ENCODE measurements around the gene TEX22.

Gene TEX22

DNA sequence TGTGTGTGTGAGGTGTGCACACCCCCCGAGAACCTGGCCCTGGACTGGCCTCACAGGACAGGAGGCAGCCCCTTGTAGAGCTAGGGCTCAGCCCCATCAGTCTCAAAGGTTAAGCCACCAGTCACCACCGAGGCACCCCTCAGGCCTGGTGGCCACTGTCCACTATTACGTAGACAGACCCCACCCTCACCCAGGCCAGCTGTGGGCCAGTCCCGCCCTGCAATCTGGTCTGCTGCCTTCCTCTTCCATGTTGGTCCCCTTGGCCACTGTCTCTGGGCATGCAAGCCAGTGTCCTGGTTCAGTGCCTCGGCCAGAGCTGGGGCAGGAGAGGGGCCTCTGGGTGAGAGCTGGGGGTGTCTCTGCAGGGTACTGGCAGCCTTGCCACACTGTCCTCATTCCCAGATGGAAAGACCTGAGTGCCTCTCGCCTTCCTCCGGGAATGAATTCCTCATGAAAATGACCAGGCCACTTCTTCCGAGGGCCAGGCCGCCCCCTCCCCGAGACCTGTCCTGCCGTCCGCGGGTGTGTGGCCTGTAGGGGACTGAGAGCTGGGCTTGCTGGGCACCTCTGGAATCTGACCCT lies 897 bp upstream of the TEX22 start:
- in situ Hi-C loops (cut with MboI; ENCODE audit: low sequenced_read_pairs) = no loop called here

- in situ Hi-C loops (cut with MboI; ENCODE audit: low sequenced_read_pairs) = no loop called here
Measured at GRCh38 chr14:105398726-105399465, 558 bp downstream of the TEX22 start.

DNA sequence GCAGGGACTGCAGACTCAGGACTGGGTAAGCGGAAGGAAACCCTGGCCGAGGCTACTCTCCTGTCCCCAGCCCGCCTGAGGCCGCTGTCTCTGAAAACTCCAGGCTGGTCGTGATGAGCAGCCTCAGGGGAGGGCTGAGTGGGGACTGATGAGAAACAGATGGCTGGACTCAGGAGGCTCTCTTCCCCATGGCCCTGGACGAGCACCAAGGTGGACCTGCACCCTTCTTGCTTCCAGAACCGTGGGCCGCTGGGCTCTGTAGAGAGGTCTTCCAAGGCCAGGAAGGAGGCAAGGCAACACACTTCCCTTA lies 1.1 kb downstream of the TEX22 start:
- in situ Hi-C loops (cut with MboI; ENCODE audit: low sequenced_read_pairs) = no loop called here

GRCh38 chr14:105400016-105400415 lies 1.7 kb downstream of the TEX22 start:
- in situ Hi-C loops (cut with MboI; ENCODE audit: low sequenced_read_pairs) = no loop called here

DNA sequence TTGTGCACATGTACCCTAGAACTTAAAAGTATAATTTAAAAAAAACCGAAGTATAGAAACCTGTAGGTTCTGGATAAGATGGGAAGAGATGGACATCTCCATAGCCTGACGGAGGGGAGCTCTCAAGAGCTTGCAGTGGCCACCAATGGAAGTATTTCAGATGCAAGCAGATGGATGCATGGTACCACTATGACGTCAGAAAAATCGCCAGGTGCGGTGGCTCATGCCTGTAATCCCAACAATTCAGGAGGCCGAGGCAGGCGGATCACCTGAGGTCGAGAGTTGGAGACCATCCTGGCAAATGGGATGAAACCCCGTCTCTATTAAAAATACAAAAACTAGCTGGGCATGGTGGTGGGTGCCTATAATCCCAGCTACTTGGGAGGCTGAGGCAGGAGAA lies 3.4 kb downstream of the TEX22 start:
- in situ Hi-C loops (cut with MboI; ENCODE audit: low sequenced_read_pairs) = no loop called here

- in situ Hi-C loops (cut with MboI; ENCODE audit: low sequenced_read_pairs) = no loop called here
Measured at GRCh38 chr14:105408592-105408991, 10.3 kb downstream of the TEX22 start.

- in situ Hi-C loops (cut with MboI; ENCODE audit: low sequenced_read_pairs) = no loop called here
Measured at GRCh38 chr14:105409364-105409763, 11.0 kb downstream of the TEX22 start.

GRCh38 chr14:105410642-105411016 lies 12.3 kb downstream of the TEX22 start:
- in situ Hi-C loops (cut with MboI; ENCODE audit: low sequenced_read_pairs) = no loop called here

DNA sequence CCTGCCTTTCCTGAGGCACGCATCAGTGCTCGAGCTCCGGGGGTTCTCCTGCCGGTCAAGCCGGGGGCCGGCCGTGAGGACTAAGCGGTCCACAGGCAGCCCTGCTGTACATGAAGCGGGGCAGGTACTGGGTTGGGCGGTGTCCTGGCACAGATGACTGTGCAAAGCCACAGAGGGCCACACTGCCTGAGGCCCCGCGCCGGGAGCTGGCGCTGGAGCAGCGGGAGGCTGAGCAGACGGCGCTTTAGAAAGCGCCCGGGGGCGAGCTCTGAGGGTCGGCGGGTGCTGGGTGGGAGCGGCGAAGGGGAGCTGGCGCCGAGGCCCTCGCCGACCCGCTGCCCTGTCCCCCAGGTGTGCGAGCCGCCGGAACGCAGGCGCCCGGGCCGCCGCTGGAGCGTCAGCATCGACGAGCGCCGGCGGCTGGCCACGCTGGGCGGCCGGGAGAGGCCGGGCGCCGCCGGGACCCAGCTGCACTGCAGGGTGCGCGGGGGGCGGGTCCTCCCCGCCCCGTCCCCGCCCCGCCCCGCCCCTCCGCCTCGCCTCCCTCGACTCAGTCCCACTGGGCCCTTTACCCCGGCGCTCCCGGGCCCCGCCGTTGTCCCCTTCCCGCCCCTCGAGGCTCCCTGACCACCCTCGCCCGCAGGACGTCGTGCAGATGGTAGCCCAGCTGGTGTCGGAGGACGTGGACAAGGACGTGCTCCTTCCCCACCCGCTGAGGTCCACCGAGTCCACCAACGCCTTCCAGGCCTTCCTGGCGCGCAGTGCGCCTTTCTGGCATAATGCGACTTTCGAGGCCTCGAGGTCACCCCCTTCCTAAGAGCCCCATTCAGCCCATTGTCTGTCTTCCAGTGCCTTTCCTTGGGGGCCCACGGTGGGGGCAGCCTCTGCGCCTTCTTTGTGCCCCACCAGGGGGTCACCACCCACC lies 12.9 kb downstream of the TEX22 start:
- in situ Hi-C loops (cut with MboI; ENCODE audit: low sequenced_read_pairs) = no loop called here

GRCh38 chr14:105411985-105412770 lies 13.8 kb downstream of the TEX22 start:
- in situ Hi-C loops (cut with MboI; ENCODE audit: low sequenced_read_pairs) = no loop called here

GRCh38 chr14:105412771-105413543 lies 14.6 kb downstream of the TEX22 start:
- in situ Hi-C loops (cut with MboI; ENCODE audit: low sequenced_read_pairs) = no loop called here

GRCh38 chr14:105413544-105413886 lies 15.2 kb downstream of the TEX22 start:
- in situ Hi-C loops (cut with MboI; ENCODE audit: low sequenced_read_pairs) = no loop called here

- in situ Hi-C loops (cut with MboI; ENCODE audit: low sequenced_read_pairs) = no loop called here
Measured at GRCh38 chr14:105414456-105415371, 16.4 kb downstream of the TEX22 start.

DNA sequence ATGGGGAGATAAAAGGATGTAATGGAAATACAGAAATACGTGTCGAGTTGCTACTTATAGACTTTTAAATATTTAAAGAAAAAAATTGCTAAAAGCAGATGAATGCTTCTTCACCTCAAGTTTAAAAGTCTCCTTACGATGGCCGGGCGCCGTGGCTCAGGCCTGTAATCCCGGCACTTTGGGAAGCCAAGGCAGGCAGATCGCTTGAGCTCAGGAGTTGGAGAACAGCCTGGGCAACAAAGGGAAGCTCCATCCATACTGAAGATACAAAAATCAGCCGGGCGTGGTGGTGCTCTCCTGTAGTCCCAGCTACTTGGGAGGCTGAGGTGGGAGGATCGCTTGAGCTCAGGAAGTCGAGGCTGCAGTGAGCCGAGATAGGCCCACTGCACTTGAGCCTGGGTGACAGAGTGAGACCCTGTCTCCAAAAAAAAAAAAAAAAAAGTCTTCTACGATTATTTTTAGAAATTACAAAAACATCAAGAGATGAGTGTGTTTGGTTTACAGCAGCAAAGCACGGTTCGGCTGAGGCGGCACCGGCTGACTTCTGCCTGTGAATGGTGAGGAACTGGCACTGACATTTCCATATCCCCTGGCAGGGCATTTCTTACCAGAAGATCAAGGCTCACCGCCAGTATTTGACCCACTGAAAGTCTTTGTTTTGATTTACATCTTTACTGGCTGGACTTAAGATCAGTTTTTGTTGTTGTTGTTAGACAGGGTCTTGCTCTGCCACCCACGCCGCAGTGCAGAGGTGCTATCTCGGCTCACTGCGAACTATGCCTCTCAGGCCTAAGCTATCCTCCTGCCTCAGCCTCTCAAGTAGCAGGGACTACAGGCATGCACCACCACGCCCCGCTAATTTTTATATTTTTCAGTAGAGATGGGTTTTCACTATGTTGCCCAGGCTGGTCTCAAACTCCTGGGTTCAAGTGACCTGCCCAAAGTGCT lies 17.4 kb downstream of the TEX22 start:
- in situ Hi-C loops (cut with MboI; ENCODE audit: low sequenced_read_pairs) = no loop called here

DNA sequence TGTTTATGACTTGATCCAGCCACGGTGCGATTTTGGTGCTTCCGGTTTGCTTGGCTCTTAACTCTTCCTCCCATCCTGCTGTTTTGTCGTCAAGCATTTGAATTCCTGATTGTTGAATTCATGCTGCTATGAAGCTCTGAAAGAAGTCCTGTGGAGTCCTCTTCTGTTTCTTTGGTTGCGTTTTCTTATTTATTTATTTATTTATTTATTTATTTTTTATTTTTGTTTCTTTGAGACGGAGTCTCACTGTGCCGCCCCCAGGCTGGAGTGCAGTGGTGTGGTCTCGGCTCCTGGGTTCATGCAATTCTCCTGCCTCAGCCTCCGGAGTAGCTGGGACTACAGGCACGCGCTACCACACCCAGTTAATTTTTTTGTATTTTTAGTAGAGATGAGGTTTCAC lies 18.3 kb downstream of the TEX22 start:
- in situ Hi-C loops (cut with MboI; ENCODE audit: low sequenced_read_pairs) = no loop called here

DNA sequence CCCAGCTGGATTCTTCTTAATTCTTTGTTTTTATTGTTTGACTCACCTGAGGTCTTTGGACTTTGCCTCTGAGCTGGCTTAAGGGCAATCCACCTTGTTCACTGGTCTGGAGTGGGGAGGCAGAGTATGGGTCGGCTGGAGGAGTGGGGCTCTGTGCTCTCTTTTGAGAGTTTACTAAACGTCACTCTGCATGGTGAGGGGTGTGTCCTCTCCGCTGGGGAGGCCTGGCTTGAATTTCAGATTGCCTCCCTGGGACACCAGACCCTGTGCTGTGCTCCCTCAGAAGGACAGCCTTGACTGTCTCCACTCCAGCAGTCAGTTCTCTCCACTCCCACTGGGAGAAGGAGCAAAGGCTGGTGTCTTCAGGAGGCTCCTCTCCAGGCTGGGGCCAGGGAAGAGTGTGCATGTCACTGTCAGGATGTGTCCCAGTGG lies 19.4 kb downstream of the TEX22 start:
- in situ Hi-C loops (cut with MboI; ENCODE audit: low sequenced_read_pairs) = no loop called here

DNA sequence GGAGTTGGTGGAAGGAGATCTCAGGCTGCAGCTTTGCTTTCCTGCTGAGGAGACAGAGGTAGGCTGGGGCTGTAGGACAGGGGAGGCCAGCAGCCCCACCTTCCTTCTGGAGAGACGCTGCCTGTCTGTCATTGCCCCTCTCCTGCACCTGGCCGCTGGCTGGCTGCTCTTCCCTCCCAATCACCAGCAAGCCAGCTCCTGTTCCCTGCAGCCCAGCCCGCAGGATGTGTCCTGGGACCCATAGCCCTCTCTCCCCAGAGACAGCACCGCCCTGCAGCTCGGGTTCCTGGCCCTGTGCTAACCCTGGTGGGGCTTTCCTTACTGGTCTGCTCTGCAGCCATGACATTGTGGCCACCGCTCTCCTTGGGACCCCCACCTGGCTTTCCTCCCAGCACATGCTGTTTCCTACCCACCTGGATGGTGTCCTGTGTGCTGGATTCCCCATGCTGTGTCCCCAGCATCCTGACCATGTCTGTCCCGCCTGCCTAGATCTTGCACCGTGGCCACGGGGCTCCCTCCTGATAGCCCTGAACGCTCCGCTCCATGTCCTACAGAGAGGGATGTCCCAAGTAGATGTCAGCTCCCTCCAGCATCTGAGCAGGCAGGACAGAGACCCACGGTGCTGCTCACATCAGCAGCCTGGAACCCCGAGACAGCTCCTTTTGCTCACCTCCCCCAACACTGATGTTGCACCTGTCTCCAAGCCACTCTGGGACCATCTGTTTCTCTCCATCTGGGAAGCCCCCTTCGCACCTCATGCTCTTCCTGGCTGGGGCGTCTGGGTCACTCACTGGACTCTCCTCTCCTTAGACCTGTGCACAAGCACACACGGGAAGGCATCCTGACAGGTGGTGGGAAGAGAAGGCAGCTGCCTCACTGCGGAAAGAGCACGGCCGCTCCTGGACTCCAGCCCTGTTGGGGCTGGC lies 20.2 kb downstream of the TEX22 start:
- in situ Hi-C loops (cut with MboI; ENCODE audit: low sequenced_read_pairs) = no loop called here

Measured in HL-60/S4 (cell line).